M059J (cell line): Measurements from ENCODE around the gene DDAH1. TPM values are rescaled to one million over a fixed set of nuclear protein-coding genes. Genes with fewer than 3 reads are reported as not detected.
"Not testable (repeated sequence)": the region's sequence is repeated elsewhere in the genome, so short reads cannot be mapped to it uniquely, and the experiment has no call there.

Source experiments
- DNase-seq: peaks from one replicate; pipeline ENCODE4 v3.0.0-alpha.2; 2012; ENCODE audit warnings: low read depth
- total RNA-seq: library from RNA; depleted of rRNA; stranded (reverse); fragments of >200 nt; shearing (Covaris generic); gene quantifications from 2 replicates; pipeline ENCODE4 v1.2.3, GENCODE V29; 2014

DDAH1 gene
- total RNA-seq, 1 experiment from 2014 or later: 82.7 TPM

- DNase-seq: peak; percentile 71
These were observed 104.9 kb downstream of the DDAH1 start for GRCh38 chr1:85359874-85360721.

- no peak for DNase-seq
These were observed 106.1 kb downstream of the DDAH1 start for GRCh38 chr1:85358702-85359438.

- DNase-seq: no peak
These were observed 107.1 kb downstream of the DDAH1 start for GRCh38 chr1:85357817-85358216.

GRCh38 chr1:85356130-85356529 lies 108.8 kb downstream of the DDAH1 start:
- no peak for DNase-seq

- no peak for DNase-seq
These were observed 112.9 kb downstream of the DDAH1 start for GRCh38 chr1:85352055-85352454.

- DNase-seq: peak; percentile 46
These were observed 113.6 kb downstream of the DDAH1 start for GRCh38 chr1:85351202-85351828.

- peak; percentile 84 for DNase-seq
These were observed 115.7 kb downstream of the DDAH1 start for GRCh38 chr1:85349224-85349623.

- DNase-seq: no peak
These were observed 117.1 kb downstream of the DDAH1 start for GRCh38 chr1:85347908-85348307.

GRCh38 chr1:85347275-85347674 lies 117.7 kb downstream of the DDAH1 start:
- DNase-seq: not testable (repeated sequence)

- peak; percentile 76 for DNase-seq
These were observed 120.7 kb downstream of the DDAH1 start for GRCh38 chr1:85344256-85344694.

- DNase-seq: peak; percentile 86
These were observed 121.2 kb downstream of the DDAH1 start for GRCh38 chr1:85343612-85344255.

GRCh38 chr1:85343213-85343611 lies 121.7 kb downstream of the DDAH1 start:
- DNase-seq: no peak

GRCh38 chr1:85342207-85342606 lies 122.8 kb downstream of the DDAH1 start:
- peak; percentile 59 for DNase-seq

- DNase-seq: peak; percentile 36
These were observed 124.5 kb downstream of the DDAH1 start for GRCh38 chr1:85340427-85340826.

GRCh38 chr1:85339656-85340399 lies 125.1 kb downstream of the DDAH1 start:
- DNase-seq: no peak

- DNase-seq: peak; percentile 86
These were observed 125.9 kb downstream of the DDAH1 start for GRCh38 chr1:85339089-85339488.

GRCh38 chr1:85334962-85335361 lies 130.0 kb downstream of the DDAH1 start:
- DNase-seq: peak; percentile 78

- no peak for DNase-seq
These were observed 131.8 kb downstream of the DDAH1 start for GRCh38 chr1:85333186-85333585.

- no peak for DNase-seq
These were observed 132.4 kb downstream of the DDAH1 start for GRCh38 chr1:85332575-85332974.

- DNase-seq: peak; percentile 99
These were observed 134.2 kb downstream of the DDAH1 start for GRCh38 chr1:85330711-85331290.

- DNase-seq: peak; percentile 98
These were observed 134.7 kb downstream of the DDAH1 start for GRCh38 chr1:85330214-85330631.
